ENCODE data around the gene PTRHD1. TPM values are rescaled to one million over a fixed set of nuclear protein-coding genes. Genes with fewer than 3 reads are reported as not detected.
"Not testable (repeated sequence)": the region's sequence is repeated elsewhere in the genome, so short reads cannot be mapped to it uniquely, and the experiment has no call there.

The PTRHD1 gene
- total RNA-seq, 1 experiment from 2014 or later: 31.6 TPM

DNA sequence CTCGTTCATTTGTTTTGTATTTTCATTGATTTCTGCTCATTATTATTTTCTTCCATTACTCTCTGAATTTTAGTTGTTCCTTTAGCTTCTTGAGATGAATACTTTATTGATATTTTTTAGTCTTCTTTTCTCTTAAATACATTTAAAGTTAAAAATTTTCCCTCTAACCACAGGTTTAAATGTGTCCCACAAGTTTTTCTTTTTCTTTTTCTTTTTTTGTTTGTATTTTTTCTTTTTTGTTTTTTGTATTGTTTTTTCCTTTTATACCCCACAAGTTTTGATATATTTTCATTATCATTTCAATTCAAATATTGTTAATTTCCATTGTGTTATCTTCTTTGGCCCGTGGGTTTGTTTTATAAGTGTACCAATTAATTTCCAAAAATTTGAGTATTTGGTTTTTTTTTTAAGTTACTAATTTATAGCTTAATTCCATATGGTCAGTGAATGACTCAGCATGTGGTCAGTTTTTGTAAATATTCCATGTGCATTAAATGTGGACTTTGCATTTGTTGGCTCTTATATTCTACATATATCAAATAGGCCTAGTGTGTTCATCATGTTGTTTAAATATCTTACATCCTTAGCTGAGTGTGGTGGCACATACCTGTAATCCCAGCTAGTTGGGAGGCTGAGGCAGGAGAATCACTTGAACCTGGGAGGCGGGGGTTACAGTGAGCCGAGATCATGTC is 16.3 kb upstream of the PTRHD1 start:
- DNase-seq (ENCODE audit: low read depth): no peak

DNA sequence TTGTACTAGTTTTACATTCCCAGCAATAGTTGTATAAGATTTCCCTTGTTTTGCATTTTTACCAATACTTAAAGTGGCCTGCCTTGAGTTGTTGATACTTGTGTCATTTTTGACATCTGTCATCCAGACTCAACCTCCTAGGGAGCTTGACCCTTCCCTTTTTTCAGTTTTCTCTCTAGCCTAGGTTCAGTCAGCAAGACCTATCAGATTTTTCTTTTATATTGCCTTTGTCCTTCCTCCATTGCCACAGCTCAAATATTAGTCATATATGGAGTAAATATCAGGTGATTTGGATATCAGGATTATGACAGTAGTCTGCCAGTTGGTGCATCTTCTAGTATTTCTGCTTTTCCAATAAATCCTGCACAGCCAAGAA is 13.5 kb upstream of the PTRHD1 start:
- DNase-seq (ENCODE audit: low read depth): no peak

DNA sequence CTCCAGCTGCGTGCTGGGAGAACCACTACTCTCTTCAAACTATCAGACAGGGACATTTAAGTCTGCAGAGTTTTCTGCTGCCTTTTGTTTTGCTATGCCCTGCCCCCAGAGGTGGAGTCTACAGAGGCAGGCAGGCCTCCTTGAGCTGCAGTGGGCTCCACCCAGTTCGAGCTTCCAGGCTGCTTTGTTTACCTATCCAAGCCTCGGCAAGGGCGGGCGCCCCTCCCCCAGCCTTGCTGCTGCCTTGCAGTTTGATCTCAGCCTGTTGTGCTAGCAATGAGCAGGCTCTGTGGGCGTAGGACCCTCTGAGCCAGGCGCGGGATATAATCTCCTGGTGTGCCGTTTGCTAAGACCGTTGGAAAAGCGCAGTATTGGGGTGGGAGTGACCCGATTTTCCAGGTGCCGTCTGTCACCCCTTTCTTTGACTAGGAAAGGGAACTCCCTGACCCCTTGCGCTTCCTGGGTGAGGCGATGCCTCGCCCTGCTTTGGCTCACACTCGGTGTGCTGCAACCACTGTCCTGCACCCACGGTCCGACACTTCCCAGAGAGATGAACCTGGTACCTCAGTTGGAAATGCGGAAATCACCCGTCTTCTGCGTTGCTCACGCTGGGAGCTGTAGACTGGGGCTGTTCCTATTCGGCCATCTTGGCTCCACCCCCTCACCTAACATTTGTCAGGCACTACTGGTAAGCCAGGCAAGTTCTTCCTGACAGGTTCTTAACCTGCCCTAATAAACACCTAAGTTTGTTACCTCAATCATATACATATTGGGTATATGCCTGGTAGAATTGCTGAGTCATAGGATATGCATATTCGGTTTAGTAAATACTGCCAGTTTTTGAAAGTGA is 12.8 kb upstream of the PTRHD1 start:
- DNase-seq (ENCODE audit: low read depth): not testable (repeated sequence)

DNA sequence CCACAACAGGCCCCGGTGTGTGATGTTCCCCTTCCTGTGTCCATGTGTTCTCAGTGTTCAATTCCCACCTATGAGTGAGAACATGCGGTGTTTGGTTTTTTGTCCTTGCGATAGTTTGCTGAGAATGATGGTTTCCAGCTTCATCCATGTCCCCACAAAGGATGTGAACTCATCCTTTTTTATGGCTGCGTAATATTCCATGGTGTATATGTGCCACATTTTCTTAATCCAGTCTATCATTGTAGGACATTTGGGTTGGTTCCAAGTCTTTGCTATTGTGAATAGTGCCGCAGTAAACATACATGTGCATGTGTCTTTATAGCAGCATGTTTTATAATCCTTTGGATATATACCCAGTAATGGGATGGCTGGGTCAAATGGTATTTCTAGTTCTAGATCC is 7.3 kb upstream of the PTRHD1 start:
- DNase-seq (ENCODE audit: low read depth): not testable (repeated sequence)

DNA sequence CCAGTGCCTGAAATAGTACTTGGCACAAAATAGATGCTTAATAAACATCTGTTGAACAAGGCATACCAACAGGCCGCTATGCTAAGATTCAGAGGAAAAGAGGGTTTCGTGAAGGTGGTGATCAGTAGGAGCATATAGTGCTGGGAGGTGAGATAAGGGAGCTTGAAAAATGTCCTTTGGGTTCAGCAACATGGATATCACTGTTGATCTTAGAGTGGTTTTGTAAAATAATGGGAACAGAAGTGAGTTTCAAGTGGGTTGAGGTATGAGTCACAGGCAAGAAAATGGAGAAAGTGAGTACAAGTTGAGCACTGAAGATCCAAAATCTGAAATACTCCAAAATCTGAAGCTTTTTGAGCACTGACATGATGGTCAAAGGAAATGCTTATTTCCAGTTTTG is 4.5 kb upstream of the PTRHD1 start:
- no peak for DNase-seq (ENCODE audit: low read depth)

DNA sequence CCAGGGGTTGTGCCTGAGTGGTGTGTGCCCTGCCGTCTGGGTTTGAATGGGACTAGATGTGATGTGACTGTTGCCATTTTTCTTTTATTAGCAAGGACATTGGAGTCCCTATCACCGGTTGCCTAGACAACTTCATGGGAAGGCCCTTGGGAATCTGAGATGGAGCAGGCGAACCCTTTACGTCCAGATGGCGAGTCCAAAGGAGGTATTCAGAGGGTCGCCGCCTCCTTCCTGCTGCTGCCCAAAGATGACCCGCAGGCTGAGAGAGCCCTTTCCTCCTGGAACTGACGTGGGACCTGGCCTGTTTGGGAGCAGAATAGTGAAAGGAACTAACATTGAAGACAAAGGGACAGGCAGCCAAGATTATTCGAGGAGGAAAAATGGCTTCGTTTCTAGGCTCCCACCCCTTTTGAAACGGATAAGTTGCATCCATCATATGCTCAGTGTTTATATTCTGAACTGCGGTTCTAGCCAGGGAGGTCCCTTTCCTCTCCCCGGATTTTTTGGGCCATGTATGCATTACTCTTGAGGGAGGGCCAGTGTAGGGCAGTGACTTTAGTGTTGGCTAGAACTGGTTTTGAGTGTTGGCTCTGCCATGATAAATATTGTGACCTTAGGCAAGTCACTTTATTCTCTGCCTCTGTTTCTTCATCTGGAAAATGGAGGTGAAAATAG is 707 bp upstream of the PTRHD1 start:
- DNase-seq (ENCODE audit: low read depth): peak; percentile 62

DNA sequence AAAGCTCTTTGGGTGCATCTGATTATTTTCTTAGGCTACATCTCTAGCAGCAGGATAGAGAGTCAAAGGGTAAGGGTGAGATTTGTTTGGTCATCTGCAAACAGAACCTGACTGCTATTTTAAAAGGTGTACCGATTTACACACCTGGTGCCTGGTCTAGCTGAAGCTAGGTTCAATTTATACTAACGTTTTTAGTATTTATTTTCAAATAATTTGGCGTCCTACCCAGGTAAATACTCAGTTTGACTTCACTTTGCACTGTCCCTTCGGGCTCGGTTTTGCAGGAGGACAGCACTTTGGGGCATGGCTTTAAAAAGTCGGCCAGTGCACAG is 683 bp downstream of the PTRHD1 start:
- no peak for DNase-seq (ENCODE audit: low read depth)

DNA sequence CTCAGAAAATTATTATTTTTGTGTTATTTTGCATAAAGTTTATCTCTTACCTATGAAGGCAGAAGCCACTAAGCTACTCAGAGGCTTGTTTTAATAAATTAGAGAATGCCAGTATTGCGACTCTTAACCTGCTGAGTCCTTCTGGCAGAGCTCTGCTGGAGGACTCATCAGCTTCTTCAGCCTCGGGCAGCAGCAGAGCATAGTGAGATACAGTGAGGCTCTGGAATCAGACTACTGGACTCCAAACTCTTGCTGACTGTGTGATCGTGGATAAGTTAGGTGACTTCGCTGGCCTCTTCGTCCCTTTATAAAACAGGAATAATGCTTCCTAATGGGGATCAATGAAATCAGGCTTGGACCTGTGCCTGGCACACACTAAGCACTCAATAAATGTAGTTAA is 1.7 kb downstream of the PTRHD1 start:
- DNase-seq (ENCODE audit: low read depth): no peak

DNA sequence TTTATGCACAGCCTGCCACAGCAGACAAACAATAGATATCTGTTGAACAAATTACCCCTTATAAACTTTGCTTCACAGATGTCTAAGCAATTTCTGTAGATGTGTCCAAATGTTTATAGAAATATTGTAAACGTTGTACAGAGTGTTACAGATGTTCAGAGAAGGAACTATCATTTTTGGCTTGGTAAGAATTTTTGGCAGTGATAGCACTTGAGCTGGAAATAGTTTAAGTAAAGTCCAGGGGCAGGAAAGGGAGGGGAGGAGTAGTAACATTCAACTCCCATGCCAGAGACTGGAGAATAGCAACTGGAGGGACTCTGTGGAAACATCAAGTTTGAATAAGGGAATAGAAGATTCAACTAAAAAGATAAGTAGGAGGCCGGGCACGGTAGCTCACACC is 4.4 kb downstream of the PTRHD1 start:
- no peak for DNase-seq (ENCODE audit: low read depth)

DNA sequence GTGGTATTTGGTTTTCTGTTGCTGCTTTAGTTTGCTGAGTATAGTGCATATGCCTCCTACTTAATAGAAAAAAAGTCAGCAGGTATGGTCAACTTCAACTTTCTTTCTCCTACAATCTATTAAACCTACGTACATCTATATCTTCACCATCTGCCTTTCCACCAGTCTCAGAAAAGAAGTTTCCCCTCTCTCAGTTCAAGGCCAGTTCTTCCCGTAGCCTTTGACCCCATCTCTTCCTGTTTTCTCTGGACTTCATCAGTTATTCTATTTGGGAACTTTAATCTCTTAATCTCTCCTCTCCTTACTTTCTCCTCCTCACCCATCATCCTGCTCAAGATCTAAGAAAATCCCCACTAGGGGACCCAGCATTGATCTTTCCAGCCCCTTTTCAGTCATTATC is 5.7 kb downstream of the PTRHD1 start:
- no peak for DNase-seq (ENCODE audit: low read depth)

DNA sequence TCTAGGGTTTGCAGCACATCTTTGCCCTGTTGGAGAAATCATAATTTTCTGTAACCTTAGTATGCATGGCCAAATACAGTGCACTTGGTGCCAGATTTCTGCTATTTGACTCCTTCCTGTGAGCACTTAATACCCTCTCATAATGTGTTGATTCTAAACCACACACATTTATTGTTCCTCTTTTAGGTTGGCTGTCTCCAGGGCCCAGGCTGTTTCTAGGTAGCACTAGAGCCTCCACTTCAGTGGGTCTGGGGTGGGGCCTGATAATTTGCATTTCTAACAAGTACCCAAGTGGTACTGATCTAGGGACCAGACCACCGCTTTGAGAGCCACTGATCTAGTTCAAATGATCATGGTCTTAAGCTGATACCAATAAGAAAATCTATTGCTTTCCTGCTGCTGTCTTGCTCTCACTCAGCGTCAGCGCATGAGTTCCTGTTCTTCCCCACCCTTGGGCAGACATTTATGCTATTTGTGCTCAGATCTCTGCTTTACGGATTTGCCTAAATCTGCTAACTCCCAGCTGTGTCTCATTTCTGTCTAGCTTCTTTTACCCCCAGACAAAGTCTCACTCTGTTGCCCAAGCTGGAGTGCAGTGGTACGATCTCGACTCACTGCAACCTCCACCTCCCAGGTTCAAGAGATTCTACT is 7.4 kb downstream of the PTRHD1 start:
- no peak for DNase-seq (ENCODE audit: low read depth)

DNA sequence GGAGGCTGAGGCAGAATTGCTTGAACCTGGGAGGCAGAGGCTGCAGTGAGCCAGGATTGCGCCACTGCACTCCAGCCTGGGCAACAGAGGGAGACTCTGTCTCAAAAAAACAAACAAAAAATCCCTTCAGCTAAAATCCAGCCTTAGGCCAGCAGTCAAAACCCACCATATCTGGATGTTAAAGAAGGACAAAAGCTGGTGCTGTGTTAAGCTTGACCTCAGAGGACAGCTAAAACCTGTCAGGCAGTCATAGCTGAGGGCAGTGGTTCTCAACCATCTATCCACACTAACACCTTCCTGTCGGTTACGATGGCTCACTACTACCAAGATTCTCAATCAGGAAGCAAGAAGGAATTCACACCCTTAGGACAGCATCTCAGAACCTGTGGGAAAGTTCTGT is 9.6 kb downstream of the PTRHD1 start:
- no peak for DNase-seq (ENCODE audit: low read depth)

DNA sequence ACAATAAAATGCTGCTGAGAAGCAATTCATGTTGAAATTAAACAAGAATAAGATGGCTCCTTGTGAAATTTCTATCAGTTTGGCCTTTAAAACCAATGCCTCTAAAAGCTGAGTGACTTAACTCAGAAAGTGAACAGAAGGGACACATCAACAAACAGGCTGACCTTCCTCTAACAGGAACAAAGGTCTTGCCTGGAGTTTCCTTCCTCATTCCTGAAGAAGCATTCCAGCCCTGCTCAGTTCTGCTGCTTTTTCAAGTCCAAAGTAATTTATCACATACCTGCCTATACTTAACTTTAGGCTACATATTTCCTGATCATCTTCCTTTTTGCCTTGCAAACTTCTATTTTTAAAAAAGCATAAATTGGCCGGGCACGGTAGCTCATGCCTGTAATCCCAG is 14.1 kb downstream of the PTRHD1 start:
- no peak for DNase-seq (ENCODE audit: low read depth)

DNA sequence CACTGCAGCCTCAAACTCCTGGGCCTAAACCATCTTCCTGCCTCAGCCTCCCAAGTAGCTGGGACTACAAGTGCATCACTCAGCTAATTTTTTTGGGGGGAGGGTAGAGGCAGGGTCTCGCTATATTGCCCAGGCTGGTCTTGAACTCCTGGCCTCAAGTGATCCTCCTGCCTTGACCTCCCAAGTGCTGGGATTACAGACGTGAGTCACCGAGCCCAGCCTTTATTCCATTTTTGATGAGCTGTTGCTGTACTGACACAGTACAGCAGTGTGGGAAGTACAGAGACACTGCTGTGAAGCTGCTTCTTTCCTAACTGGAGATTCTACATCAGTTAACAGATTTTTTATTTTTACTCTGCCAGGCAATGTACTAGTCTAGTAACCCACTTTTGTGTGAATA is 18.8 kb downstream of the PTRHD1 start:
- DNase-seq (ENCODE audit: low read depth): peak; percentile 4

DNA sequence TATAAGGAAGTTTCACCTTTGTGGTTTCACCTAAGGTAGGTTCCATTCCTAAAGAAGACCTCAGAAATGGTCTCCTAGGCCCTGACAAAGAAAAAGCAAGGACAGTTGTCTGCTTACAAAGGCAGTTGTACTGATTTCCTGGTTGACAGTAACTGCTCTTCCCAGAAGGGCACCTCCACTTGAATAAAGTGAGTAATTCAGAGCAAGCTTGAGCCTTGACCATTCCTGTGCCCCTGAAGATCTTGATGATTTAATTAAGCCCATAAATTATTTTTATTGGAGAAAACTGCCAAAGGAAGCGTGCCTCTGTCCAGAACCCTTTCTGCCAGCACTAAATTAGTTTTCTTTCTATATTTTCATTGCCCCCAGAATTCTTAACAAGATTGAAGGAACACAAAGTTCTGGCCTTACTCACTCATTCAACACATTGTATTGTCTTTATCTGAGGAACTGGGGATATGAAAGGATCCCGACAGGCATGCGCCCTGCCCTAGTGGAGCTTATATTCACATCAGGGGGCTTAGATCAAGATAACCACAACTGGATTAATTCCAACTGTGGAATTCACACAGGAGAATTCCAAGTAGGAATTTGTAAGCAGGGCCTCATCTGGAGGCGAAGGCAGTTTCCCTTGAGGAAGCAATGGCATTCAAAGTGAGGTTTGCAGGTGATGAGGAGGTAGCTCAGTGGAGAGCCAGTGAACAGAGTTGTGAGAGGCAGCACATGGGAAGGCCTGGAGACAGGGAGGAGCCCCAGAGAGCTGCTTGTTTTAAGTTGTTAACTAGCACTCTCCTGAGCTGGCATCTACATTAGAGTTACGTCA is 21.2 kb downstream of the PTRHD1 start:
- peak; percentile 5 for DNase-seq (ENCODE audit: low read depth)

DNA sequence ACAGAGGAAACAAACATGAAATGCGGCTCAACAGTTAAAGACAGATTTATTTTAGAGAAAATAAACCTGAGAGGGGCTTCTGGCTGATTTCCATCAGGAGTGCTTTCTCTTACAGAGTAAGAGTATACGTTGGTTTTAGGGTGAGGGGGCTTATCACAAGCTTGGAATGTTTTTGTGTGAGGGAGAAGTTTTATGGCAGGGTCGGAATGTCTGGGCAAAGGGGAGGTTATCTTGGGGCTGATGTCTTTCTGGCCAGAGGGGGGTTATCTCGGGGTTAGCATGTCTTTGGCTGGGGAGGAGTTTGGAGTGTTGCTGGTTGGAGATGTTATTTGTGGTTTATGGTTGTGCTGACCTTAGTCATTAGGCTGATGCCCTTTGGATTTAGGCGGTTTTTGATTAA is 22.1 kb downstream of the PTRHD1 start:
- no peak for DNase-seq (ENCODE audit: low read depth)

DNA sequence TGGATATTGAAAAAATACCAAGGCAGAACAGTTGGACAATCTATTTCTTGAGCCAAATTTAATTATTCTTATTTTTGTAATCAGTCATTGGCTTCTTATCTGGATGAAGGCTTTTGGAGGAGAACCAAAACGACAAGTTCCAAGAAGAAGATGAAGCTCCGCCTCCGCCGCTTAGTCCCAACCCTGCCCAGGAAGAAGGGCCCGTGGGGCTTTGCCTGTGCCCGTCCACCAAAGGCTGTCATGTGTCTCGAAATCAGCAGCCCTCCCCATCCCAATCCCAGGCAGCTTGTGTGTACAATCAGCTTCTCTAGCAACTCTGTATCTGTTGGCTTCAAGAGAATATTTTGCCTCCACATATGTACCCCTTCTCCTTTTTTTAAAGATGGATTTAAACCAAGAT is 24.6 kb downstream of the PTRHD1 start:
- DNase-seq (ENCODE audit: low read depth): no peak

DNA sequence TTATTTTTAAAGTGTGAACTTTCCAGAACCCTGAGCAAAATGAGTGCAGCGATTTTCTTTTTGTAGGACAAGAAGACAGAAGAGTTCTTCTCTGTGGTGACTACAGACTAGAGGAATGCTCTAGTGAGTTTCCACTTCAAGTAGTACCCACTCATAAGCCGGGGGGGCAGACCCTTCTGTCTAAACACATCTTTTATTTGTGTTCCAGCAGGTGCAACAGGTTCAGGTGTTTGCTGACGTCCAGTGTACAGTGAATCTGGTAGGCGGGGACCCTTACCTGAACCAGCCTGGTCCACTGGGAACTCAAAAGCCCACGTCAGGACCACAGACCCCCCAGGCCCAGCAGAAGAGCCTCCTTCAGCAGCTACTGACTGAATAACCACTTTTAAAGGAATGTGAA is 25.2 kb downstream of the PTRHD1 start:
- no peak for DNase-seq (ENCODE audit: low read depth)

DNA sequence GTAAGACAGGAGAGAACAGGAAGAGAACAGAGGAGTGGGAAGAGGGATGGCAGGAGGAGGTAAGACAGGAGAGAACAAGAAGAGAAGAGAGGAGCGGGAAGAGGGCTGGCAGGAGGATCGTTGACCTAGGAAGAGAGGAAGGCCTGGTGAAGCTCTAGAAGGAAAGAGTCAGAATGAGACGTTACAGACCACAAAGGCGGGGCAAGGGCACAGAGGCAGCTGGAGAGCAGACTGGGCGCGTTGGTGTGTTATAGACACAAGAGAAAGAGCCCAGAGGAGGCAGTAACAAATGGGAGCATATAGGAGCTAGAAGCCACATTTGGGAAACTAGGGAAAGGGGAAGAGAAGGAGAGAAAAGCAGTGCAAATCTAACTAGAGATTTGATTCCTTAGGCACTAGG is 26.6 kb downstream of the PTRHD1 start:
- no peak for DNase-seq (ENCODE audit: low read depth)

DNA sequence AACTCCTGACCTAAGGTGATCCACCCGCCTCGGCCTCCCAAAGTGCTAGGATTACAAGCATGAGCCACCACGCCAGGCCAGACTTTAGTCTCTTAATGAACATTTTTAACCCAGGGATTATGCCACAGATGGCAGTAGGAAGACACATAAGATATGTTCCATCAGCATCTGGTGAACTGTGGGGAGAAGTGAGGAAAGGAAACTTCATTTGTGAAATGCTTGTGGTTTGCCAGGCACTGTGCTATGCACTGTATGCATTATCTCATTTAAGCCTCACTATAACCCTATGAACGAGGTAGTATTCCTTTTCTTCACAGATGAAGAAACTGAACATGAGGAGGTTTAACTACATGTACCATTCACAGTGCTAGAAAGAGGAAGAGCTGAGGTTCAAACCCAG is 29.3 kb downstream of the PTRHD1 start:
- DNase-seq (ENCODE audit: low read depth): no peak

DNA sequence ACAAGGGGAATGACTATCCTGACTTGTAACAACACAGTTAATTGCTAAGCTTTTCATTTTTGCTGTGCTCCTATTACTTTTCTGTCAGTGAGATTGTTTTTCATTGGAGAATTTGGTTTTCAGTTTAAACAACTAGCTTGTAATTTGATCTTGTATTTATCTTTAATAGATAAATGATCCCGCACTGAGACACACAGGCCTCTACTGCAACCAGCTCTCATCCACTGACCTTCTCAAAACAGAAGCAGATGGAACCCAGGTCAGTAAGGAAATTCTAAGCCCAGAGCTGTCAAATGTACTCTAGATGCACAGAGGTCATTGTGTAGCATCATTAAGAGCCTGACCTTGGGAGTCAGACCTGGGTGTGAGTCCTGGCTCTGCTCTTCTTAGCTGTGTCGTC is 30.7 kb downstream of the PTRHD1 start:
- DNase-seq (ENCODE audit: low read depth): no peak

DNA sequence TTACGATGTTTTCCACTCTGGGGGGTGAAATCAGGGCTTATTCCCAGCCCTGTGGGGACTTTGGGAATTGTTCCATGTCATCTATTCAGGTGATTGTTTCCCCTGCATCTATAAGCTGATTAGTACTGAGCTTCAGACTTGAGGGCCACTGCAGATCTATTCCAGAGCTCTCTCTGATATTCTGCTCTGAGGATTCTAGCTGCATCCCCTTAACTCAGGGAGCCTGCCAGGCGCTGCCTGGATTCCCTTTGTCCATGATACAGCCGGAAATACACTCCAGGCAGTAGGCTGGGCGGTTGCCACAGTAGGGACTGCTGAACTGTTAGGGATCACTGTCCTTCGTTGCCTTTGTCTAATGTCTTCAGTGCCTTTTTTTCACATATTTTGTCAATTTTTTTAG is 31.3 kb downstream of the PTRHD1 start:
- DNase-seq (ENCODE audit: low read depth): no peak

All from M059J (cell line).